HepG2 (cell line): ENCODE measurements around the gene MYD88. TPM values are rescaled to one million over a fixed set of nuclear protein-coding genes. Genes with fewer than 3 reads are reported as not detected.

Experiments used
- ARID2 ChIP-seq: sonication (generic); formaldehyde crosslinking; IDR thresholded peaks from 2 replicates; pipeline ENCODE4 v1.8.1; 2022; ENCODE audit warnings: mild to moderate bottlenecking, missing genetic modification reagents, borderline replicate concordance
- ATF1 ChIP-seq: IDR thresholded peaks from 2 replicates; pipeline ENCODE4 v1.6.1; 2016; ENCODE audit warnings: mild to moderate bottlenecking, control low read depth
- BCL6 ChIP-seq: IDR thresholded peaks from 2 replicates; pipeline ENCODE4 v1.6.1; 2016; ENCODE audit warnings: missing genetic modification reagents, missing compliant biosample characterization
- CENPX ChIP-seq: sonication (generic); formaldehyde crosslinking; IDR thresholded peaks from 2 replicates; pipeline ENCODE4 v1.9.0; 2021; ENCODE audit warnings: mild to moderate bottlenecking, missing genetic modification reagents, moderate library complexity
- GZF1 ChIP-seq: sonication (generic); formaldehyde crosslinking; IDR thresholded peaks from 2 replicates; pipeline ENCODE4 v1.5.1; 2020; ENCODE audit warnings: mild to moderate bottlenecking, missing genetic modification reagents
- HMG20B ChIP-seq: conservative IDR thresholded peaks from 2 replicates; pipeline ENCODE4 v1.6.1; 2016; ENCODE audit warnings: missing genetic modification reagents, missing compliant biosample characterization
- JDP2 ChIP-seq: sonication (generic); formaldehyde crosslinking; IDR thresholded peaks from 2 replicates; pipeline ENCODE4 v1.8.1; 2022; ENCODE audit warnings: missing genetic modification reagents, borderline replicate concordance
- KDM1A ChIP-seq: IDR thresholded peaks from 2 replicates; pipeline ENCODE4 v1.6.1; 2016; ENCODE audit warnings: missing compliant biosample characterization
- MYC ChIP-seq: sonication (generic); formaldehyde crosslinking; IDR thresholded peaks from 2 replicates; pipeline ENCODE4 v1.9.0; 2021; ENCODE audit warnings: missing genetic modification reagents, borderline replicate concordance
- ONECUT2 ChIP-seq: sonication (generic); formaldehyde crosslinking; IDR thresholded peaks from 2 replicates; pipeline ENCODE4 v1.4.0; 2020; ENCODE audit warnings: missing genetic modification reagents
- PBX2 ChIP-seq: IDR thresholded peaks from 2 replicates; pipeline ENCODE4 v1.6.1; 2016; ENCODE audit warnings: control low read depth
- PHF21A ChIP-seq: sonication (generic); formaldehyde crosslinking; IDR thresholded peaks from 2 replicates; pipeline ENCODE4 v1.5.0; 2020; ENCODE audit warnings: mild to moderate bottlenecking, missing genetic modification reagents
- POGZ ChIP-seq: sonication (generic); formaldehyde crosslinking; IDR thresholded peaks from 2 replicates; pipeline ENCODE4 v1.4.0; 2020; ENCODE audit warnings: mild to moderate bottlenecking, missing genetic modification reagents
- SALL1 ChIP-seq: sonication (generic); formaldehyde crosslinking; IDR thresholded peaks from 2 replicates; pipeline ENCODE4 v1.8.0; 2022; ENCODE audit warnings: mild to moderate bottlenecking, missing genetic modification reagents
- SCMH1 ChIP-seq: sonication (generic); formaldehyde crosslinking; IDR thresholded peaks from 2 replicates; pipeline ENCODE4 v1.9.0; 2021; ENCODE audit warnings: missing genetic modification reagents, mild to moderate bottlenecking, borderline replicate concordance
- STAT5B ChIP-seq: sonication (generic); formaldehyde crosslinking; IDR thresholded peaks from 2 replicates; pipeline ENCODE4 v1.4.0; 2020; ENCODE audit warnings: missing genetic modification reagents
- ZBTB38 ChIP-seq: sonication (generic); formaldehyde crosslinking; IDR thresholded peaks from 2 replicates; pipeline ENCODE4 v1.5.1; 2020; ENCODE audit warnings: mild to moderate bottlenecking, missing genetic modification reagents
- ZKSCAN8 ChIP-seq: IDR thresholded peaks from 2 replicates; pipeline ENCODE4 v1.6.1; 2016; ENCODE audit warnings: borderline replicate concordance, missing genetic modification reagents, missing compliant biosample characterization
- ZNF253 ChIP-seq: sonication (generic); formaldehyde crosslinking; IDR thresholded peaks from 2 replicates; pipeline ENCODE4 v1.8.0; 2022; ENCODE audit warnings: mild to moderate bottlenecking, missing genetic modification reagents, borderline replicate concordance
- ZNF280B ChIP-seq: sonication (generic); formaldehyde crosslinking; IDR thresholded peaks from 2 replicates; pipeline ENCODE4 v1.5.0; 2020; ENCODE audit warnings: missing genetic modification reagents, mild to moderate bottlenecking, borderline replicate concordance
- ZNF335 ChIP-seq: sonication (generic); formaldehyde crosslinking; IDR thresholded peaks from 2 replicates; pipeline ENCODE4 v1.4.0; 2020; ENCODE audit warnings: missing genetic modification reagents
- polyA plus RNA-seq, 8 experiments: library from polyadenylated mRNA; depleted of rRNA in 3 of 8; stranded (reverse) in 7 of 8; unstranded in 1 of 8; fragments of >200 nt; fragmentation: Illumina TruSeq in 4 of 8; extraction: Trizol in 4 of 8; gene quantifications; 2 replicates each; pipeline versions ENCODE4 v1.2.1 to v1.2.3, GENCODE V29; 2011 to 2016; ENCODE audit warnings: low read depth in 4 of 8, missing spikeins in 1 of 8, mixed read lengths in 1 of 8; ENCODE audit not compliant: insufficient read depth in 1 of 8
- total RNA-seq, 5 experiments: library from RNA; depleted of rRNA; stranded (reverse); fragments of >200 nt; fragmentation: Illumina TruSeq; extraction: Trizol; gene quantifications; 2 replicates each; pipeline ENCODE4 v1.2.3, GENCODE V29; 2016; ENCODE audit warnings: low read depth in 1 of 5
- TF ChIP-seq, protein P1 (sequence below): sonication (generic); formaldehyde crosslinking; IDR thresholded peaks from 2 replicates; pipeline ENCODE4 v1.9.0; 2021; ENCODE audit warnings: missing genetic modification reagents, borderline replicate concordance
- TF ChIP-seq, protein P2 (sequence below): sonication (generic); formaldehyde crosslinking; IDR thresholded peaks from 2 replicates; pipeline ENCODE4 v1.4.0; 2020; ENCODE audit warnings: mild to moderate bottlenecking, missing genetic modification reagents

Gene MYD88
- total and polyA plus RNA-seq, 2 of the 13 experiments (the other 11 are each of a cell fraction or from before 2014, with no cell fraction given), result 7.6 to 32.7 TPM

DNA sequence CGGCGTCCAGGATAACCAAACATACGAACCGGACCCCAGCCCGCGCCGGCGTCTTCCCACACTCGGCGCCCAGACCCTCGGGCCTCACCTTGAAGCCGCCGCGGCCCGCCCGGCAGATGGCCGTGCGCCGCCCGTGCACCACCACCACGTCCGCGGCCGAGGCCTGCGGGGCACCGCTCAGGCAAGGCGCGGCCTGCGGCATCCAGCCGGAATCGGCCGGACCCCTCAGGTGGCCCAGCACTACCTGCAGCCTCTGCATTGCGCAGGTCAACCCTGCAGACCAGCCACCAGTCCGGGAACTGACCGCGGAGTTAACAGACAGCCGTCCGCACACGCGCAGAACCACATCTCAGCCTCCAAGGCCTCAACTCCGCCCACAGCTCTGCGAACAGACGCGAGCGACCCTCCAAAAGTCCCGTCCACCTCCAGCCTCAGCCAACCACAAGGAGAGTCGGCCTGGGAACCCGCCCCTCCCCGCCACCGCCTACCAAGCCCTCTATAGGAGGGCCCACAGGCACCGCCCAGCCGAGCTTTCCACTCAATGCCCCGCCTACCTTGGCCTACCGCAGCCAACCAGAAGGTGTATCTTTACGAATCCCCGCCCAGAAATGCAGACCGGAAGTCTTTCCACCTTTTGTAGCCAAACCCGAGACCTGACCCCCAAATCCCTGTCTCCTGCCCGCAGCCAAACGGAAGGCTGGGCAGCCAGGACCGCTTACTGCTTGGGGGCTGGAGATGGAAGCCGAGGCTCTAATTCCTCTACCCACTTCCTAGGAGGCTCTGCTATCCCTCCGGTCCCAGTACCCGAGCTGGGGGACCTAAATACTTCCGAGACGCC is 1.5 kb upstream of the MYD88 start, which contains the start of gene ACAA1 (continued):
- TF ChIP-seq SALL1 (CRISPR knock-in tag) (peak; percentile 51; the same call in 1 of the 2 replicates), BCL6 (no peak), ZNF253 (CRISPR knock-in tag) (no peak), ARID2 (no peak), MYC (CRISPR knock-in tag) (no peak; the same call in 1 of the 2 replicates), POGZ (peak; percentile 51; the same call in 1 of the 2 replicates), ZNF280B (CRISPR knock-in tag) (no peak; the same call in 1 of the 2 replicates), ONECUT2 (CRISPR knock-in tag) (no peak), ZKSCAN8 (CRISPR knock-in tag) (no peak), PBX2 (CRISPR knock-in tag) (peak; percentile 57; the same call in 1 of the 2 replicates), JDP2 (CRISPR knock-in tag) (no peak), ZNF335 (no peak), ZBTB38 (CRISPR knock-in tag) (peak; percentile 50), GZF1 (no peak), PHF21A (CRISPR knock-in tag) (0 out of 2 replicates have a peak, but pooled peaks have one; percentile 19), STAT5B (no peak), HMG20B (CRISPR knock-in tag) (no peak), KDM1A (CRISPR knock-in tag) (no peak), ATF1 (CRISPR knock-in tag) (no peak), SCMH1 (CRISPR knock-in tag) (no peak), CENPX (CRISPR knock-in tag) (no peak)
- TF ChIP-seq, protein P1, sequence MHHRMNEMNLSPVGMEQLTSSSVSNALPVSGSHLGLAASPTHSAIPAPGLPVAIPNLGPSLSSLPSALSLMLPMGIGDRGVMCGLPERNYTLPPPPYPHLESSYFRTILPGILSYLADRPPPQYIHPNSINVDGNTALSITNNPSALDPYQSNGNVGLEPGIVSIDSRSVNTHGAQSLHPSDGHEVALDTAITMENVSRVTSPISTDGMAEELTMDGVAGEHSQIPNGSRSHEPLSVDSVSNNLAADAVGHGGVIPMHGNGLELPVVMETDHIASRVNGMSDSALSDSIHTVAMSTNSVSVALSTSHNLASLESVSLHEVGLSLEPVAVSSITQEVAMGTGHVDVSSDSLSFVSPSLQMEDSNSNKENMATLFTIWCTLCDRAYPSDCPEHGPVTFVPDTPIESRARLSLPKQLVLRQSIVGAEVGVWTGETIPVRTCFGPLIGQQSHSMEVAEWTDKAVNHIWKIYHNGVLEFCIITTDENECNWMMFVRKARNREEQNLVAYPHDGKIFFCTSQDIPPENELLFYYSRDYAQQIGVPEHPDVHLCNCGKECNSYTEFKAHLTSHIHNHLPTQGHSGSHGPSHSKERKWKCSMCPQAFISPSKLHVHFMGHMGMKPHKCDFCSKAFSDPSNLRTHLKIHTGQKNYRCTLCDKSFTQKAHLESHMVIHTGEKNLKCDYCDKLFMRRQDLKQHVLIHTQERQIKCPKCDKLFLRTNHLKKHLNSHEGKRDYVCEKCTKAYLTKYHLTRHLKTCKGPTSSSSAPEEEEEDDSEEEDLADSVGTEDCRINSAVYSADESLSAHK, result no peak
- TF ChIP-seq, protein P2, sequence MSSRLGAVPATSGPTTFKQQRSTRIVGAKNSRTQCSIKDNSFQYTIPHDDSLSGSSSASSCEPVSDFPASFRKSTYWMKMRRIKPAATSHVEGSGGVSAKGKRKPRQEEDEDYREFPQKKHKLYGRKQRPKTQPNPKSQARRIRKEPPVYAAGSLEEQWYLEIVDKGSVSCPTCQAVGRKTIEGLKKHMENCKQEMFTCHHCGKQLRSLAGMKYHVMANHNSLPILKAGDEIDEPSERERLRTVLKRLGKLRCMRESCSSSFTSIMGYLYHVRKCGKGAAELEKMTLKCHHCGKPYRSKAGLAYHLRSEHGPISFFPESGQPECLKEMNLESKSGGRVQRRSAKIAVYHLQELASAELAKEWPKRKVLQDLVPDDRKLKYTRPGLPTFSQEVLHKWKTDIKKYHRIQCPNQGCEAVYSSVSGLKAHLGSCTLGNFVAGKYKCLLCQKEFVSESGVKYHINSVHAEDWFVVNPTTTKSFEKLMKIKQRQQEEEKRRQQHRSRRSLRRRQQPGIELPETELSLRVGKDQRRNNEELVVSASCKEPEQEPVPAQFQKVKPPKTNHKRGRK (CRISPR knock-in tag), result no peak
